ENCODE data around the gene ABTB1. TPM values are rescaled to one million over a fixed set of nuclear protein-coding genes. Genes with fewer than 3 reads are reported as not detected.

ABTB1 gene
- total and polyA plus RNA-seq, 12 donors = 2.8 to 96.0 (median 32.2) TPM

- Histone ChIP-seq H3K4me3 (no peak overlapping the region), H3K36me3 (replicated peaks in 1 of 2) (no peaks in the 10 kb centered on the region), H3K4me1 (replicated peaks in 1 of 2) (peaks cover 7 to 10% of the 10 kb centered on the region in 2 donors)
Measured at GRCh38 chr3:127719369-127719768, 46.6 kb downstream of the ABTB1 start.

GRCh38 chr3:127720161-127720823, 47.5 kb downstream of the ABTB1 start:
- TF ChIP-seq, protein P1, sequence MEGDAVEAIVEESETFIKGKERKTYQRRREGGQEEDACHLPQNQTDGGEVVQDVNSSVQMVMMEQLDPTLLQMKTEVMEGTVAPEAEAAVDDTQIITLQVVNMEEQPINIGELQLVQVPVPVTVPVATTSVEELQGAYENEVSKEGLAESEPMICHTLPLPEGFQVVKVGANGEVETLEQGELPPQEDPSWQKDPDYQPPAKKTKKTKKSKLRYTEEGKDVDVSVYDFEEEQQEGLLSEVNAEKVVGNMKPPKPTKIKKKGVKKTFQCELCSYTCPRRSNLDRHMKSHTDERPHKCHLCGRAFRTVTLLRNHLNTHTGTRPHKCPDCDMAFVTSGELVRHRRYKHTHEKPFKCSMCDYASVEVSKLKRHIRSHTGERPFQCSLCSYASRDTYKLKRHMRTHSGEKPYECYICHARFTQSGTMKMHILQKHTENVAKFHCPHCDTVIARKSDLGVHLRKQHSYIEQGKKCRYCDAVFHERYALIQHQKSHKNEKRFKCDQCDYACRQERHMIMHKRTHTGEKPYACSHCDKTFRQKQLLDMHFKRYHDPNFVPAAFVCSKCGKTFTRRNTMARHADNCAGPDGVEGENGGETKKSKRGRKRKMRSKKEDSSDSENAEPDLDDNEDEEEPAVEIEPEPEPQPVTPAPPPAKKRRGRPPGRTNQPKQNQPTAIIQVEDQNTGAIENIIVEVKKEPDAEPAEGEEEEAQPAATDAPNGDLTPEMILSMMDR (IDR thresholded peaks at IDR 0.05) = no peak
- no peak for TF ChIP-seq POLR2A (IDR thresholded peaks at IDR 0.05)
- H3K36me3 ChIP-seq (replicated peaks in 1 of 2) = no peaks in the 10 kb centered on the region

More at GRCh38 chr3:127719369-127719768, 46.6 kb downstream of the ABTB1 start:
- no peaks in the 10 kb centered on the region for H3K9me3 ChIP-seq (replicated peaks in 1 of 3)
- no peak overlapping the region for H3K27ac ChIP-seq
- no peaks in the 10 kb centered on the region for H3K27me3 ChIP-seq
- TF ChIP-seq, protein P1 (IDR thresholded peaks at IDR 0.05) = no peak
- TF ChIP-seq POLR2A (IDR thresholded peaks at IDR 0.05) = no peak
- 95 to 99% (median 96%) methylated on average over 8 of the region's 8 CpGs for WGBS, 4 donors
- DNase-seq = no peak
- intact Hi-C loops (cut with DNase I) = no loop called here

DNA sequence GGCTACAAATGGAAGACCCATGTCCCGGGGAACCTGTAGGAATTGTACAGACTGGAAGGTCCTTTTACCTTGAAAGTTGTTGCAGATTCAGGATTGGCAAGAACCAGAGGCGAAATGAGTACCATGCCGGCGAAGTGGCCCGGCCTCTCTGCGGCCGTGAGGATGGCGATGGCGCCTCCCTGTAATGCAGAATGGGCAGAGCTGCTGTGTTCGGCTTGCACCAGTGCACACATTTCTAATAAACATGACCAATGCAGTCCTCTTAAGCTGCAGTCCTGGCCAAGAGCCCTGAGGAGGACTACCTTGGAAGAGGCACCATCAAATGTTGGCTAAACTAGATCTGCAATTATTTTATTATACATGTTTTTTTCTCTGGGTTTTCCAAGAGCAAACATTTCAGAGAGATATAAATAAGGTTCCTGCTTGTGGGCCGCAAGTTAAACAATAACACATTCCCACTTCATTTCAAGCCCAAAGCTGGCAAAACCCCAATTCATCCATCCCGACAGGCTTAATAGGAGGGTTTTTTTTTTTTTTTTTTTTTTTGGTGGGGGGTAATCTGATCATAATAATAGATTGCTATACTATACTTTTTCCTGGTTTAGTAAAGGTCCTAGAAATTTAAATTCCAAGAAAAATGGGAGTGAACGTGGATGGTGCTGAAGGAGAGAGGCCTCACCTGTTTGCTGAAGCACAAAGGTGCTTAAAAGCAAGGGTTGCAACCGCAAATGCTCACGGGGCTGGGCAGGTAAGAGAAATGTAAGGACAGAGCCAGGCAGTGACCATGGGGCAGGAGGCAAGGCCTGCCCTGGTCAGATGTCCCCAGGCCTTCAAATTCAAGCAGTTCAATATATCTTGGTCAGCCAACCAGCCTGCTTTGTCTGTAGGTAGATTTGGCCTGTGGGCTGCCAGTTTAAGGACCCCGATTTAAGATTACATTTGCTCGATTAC, 48.5 kb downstream of the ABTB1 start:
- Histone ChIP-seq H3K4me3 (no peak overlapping the region), H3K9me3 (replicated peaks in 1 of 3) (no peaks in the 10 kb centered on the region), H3K27me3 (no peaks in the 10 kb centered on the region), H3K4me1 (replicated peaks in 1 of 2) (peaks cover 7 to 10% of the 10 kb centered on the region in 2 donors), H3K36me3 (replicated peaks in 1 of 2) (no peaks in the 10 kb centered on the region), H3K27ac (no peak overlapping the region)
- no peak for DNase-seq
- intact Hi-C loops (cut with DNase I) = no loop called here
- 93 to 96% (median 95%) methylated on average over 14 to 17 of the region's 17 CpGs for WGBS, 4 donors
- no peak for TF ChIP-seq POLR2A (IDR thresholded peaks at IDR 0.05)
- TF ChIP-seq, protein P1 (IDR thresholded peaks at IDR 0.05) = no peak

More at GRCh38 chr3:127720161-127720823, 47.5 kb downstream of the ABTB1 start:
- H3K27me3 ChIP-seq = no peaks in the 10 kb centered on the region
- no peak for DNase-seq
- intact Hi-C loops (cut with DNase I) = no loop called here
- 91 to 95% (median 93%) methylated on average over 15 of the region's 15 CpGs for WGBS, 4 donors
- H3K9me3 ChIP-seq (replicated peaks in 1 of 3) = no peaks in the 10 kb centered on the region
- no peak overlapping the region for H3K4me3 ChIP-seq
- H3K27ac ChIP-seq = no peak overlapping the region
- peaks cover 7 to 10% of the 10 kb centered on the region in 2 donors for H3K4me1 ChIP-seq (replicated peaks in 1 of 2)

DNA sequence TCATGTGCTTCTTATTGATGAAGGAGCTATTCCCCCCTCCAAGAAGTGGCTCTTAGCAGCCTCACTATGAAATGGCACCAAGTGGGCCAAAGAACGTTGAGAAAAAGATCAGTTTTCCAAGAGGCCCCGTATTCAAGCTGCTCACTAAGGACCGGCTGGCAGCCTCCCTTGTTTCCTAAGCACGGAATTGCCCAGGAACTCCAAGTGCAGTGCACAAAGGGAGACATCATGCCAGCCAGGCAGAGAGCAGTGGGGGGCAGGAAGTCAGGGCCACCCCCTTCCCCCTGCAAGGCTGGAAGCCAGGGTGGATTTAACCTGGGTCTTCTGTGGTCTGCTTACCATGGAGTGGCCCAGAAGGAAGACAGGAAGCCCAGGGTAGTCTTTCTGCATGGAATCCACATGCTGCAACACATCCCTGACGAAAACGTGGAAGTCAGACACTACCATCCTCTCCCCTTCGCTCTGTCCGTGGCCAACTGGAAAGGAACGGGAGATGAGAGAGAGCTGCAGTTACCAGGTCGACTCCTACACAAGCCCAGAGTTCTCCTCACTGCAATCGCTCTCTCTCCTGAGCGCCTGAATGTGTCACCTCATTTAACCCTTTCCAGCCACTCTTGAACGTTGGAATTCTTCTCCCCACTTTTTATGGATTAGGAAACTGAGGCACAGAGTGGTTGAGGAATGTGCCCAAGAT, 49.5 kb downstream of the ABTB1 start:
- no peak overlapping the region for H3K4me3 ChIP-seq
- 65 to 73% (median 67%) methylated on average over 13 of the region's 13 CpGs for WGBS, 4 donors
- H3K36me3 ChIP-seq (replicated peaks in 1 of 2) = no peaks in the 10 kb centered on the region
- H3K27me3 ChIP-seq = no peaks in the 10 kb centered on the region
- intact Hi-C loops (cut with DNase I) = no loop called here
- peaks cover 7 to 10% of the 10 kb centered on the region in 2 donors for H3K4me1 ChIP-seq (replicated peaks in 1 of 2)
- no peaks in the 10 kb centered on the region for H3K9me3 ChIP-seq (replicated peaks in 1 of 3)
- H3K27ac ChIP-seq = peak overlapping the region in 1 of 5 donors; percentile 15
- no peak for DNase-seq
- TF ChIP-seq POLR2A (IDR thresholded peaks at IDR 0.05) = no peak
- TF ChIP-seq, protein P1 (IDR thresholded peaks at IDR 0.05) = no peak
